Body of pancreas (tissue), 4 donors: Measurements from ENCODE around the gene MDFIC. TPM values are rescaled to one million over a fixed set of nuclear protein-coding genes. Genes with fewer than 3 reads are reported as not detected.

Experiments
- ATAC-seq: fragments of 150-250 bp; one replicate; pipeline ENCODE4 v1.9.1; 2016
- DNase-seq, 4 donors: peaks; one replicate each; pipeline ENCODE4 v3.0.0-alpha.2; 2019
- H3K27ac ChIP-seq, 4 donors: fragments of 200-600 bp; sonication (generic); 1 replicate in 3 of 4; 2 replicates in 1 of 4; pipeline versions ENCODE4 v1.5.1 to v1.6.1; 2016 to 2019; ENCODE audit warnings: mild to moderate bottlenecking in 1 of 4, mixed read lengths in 1 of 4, moderate library complexity in 1 of 4
- H3K27me3 ChIP-seq, 2 donors: fragments of 200-600 bp; sonication (generic); one replicate each; pipeline ENCODE4 v1.6.0; 2016; ENCODE audit warnings: mild to moderate bottlenecking in 1 of 2
- H3K36me3 ChIP-seq, 2 donors: fragments of 200-600 bp; sonication (generic); replicated peaks in 1 of 2; 2 replicates each; pipeline ENCODE4 v1.5.1; 2016; ENCODE audit warnings: low read depth in 2 of 2; ENCODE audit not compliant: insufficient read depth in 1 of 2
- H3K4me1 ChIP-seq: fragments of 200-600 bp; sonication (generic); one replicate; pipeline ENCODE4 v1.6.0; 2016
- H3K4me3 ChIP-seq, 2 donors: fragments of 200-600 bp; sonication (generic); 1 replicate in 1 of 2; 2 replicates in 1 of 2; pipeline ENCODE4 v1.5.1; 2016 to 2019
- H3K9me3 ChIP-seq, 3 donors: fragments of 200-600 bp; sonication (generic); 1 replicate in 2 of 3; 2 replicates in 1 of 3; pipeline ENCODE4 v1.5.1; 2016
- POLR2A ChIP-seq, 3 donors: fragments of 450-650 bp; IDR thresholded peaks; one replicate each; pipeline ENCODE4 v1.6.1; 2016; ENCODE audit warnings: antibody characterized with exemption in 3 of 3, mild to moderate bottlenecking in 2 of 3
- WGBS, 2 donors: methylation state at CpG; one replicate each; pipeline ENCODE4 v1.1.5; 2017; 5-methylcytosine and 5-hydroxymethylcytosine counted together
- intact Hi-C: fragments of 100-400 bp; cut with DNase I; formaldehyde crosslinking; loops from one replicate; pipeline ENCODE4 v1.15.1; 2023
- total RNA-seq, 2 donors: library from RNA; depleted of rRNA; stranded (reverse); fragments of >200 nt; gene quantifications; one replicate each; pipeline ENCODE4 v1.1.0, GENCODE V29; 2016
- TF ChIP-seq, protein P1 (sequence below), 7 experiments: fragments of 450-650 bp in 4 of 7; fragments of 200-600 bp in 3 of 7; sonication (generic) in 3 of 7; IDR thresholded peaks; one replicate each; pipeline ENCODE4 v1.5.1; 2016 to 2019; ENCODE audit warnings: antibody characterized with exemption in 7 of 7

The MDFIC gene
- total RNA-seq, 2 donors from 2014 or later: 12.5 to 35.3 TPM

DNA sequence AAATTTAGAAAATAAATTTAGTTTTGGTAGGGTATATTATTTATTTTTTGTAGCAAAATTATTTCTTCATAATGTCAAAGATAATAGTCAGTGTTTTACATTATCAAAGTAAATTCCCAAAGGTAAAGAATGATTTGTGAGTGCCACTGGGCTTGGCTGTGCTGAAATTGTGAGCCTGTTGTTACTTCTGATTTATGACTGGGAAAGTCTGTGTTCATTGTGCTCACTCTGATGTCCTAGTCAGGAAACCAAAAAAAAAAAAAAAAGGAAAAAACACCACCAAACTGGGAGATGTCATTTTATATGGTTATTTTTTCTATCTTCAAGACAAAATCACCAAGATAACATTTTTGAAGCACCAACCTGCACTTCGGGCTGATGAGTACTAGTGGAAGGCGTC lies 44.3 kb downstream of the MDFIC start:
- TF ChIP-seq, protein P1, sequence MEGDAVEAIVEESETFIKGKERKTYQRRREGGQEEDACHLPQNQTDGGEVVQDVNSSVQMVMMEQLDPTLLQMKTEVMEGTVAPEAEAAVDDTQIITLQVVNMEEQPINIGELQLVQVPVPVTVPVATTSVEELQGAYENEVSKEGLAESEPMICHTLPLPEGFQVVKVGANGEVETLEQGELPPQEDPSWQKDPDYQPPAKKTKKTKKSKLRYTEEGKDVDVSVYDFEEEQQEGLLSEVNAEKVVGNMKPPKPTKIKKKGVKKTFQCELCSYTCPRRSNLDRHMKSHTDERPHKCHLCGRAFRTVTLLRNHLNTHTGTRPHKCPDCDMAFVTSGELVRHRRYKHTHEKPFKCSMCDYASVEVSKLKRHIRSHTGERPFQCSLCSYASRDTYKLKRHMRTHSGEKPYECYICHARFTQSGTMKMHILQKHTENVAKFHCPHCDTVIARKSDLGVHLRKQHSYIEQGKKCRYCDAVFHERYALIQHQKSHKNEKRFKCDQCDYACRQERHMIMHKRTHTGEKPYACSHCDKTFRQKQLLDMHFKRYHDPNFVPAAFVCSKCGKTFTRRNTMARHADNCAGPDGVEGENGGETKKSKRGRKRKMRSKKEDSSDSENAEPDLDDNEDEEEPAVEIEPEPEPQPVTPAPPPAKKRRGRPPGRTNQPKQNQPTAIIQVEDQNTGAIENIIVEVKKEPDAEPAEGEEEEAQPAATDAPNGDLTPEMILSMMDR (IDR thresholded peaks at IDR 0.05): no peak
- TF ChIP-seq POLR2A (IDR thresholded peaks at IDR 0.05): no peak
- no peak for DNase-seq
- Histone ChIP-seq H3K36me3 (no peaks in the 10 kb centered on the region), H3K27me3 (no peaks in the 10 kb centered on the region), H3K4me3 (no peak overlapping the region), H3K27ac (no peak overlapping the region), H3K9me3 (no peaks in the 10 kb centered on the region), H3K4me1 (no peaks in the 10 kb centered on the region)
- intact Hi-C loops: no loop called here
- WGBS, 2 donors: 89 to 91% methylated on average over 2 of the region's 2 CpGs
- ATAC-seq: no peak

DNA sequence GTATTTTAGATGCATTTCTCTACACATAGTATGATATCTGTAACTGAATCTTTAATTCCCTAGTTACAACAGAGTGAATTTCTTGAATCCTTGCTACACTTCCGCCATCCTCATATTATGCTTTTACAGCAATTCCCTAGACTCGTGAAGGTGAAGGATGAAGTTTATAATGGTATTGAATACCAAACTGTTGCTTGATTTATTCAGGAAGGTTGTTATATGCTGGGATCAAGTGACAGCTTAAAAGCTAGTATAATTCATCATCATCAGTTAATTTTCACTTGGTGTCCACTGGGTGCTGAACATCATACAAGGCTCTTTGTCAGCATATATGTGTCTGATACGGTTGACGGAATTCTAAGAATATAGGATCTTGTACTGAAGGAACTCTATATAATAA lies 47.2 kb downstream of the MDFIC start:
- intact Hi-C loops: no loop called here
- ATAC-seq: no peak
- Histone ChIP-seq H3K4me1 (no peaks in the 10 kb centered on the region), H3K9me3 (no peaks in the 10 kb centered on the region), H3K27me3 (no peaks in the 10 kb centered on the region), H3K36me3 (no peaks in the 10 kb centered on the region), H3K27ac (no peak overlapping the region), H3K4me3 (no peak overlapping the region)
- WGBS, 2 donors: 97 to 98% methylated on average over 4 of the region's 4 CpGs
- no peak for DNase-seq
- TF ChIP-seq POLR2A (IDR thresholded peaks at IDR 0.05): no peak
- TF ChIP-seq, protein P1 (IDR thresholded peaks at IDR 0.05): no peak

DNA sequence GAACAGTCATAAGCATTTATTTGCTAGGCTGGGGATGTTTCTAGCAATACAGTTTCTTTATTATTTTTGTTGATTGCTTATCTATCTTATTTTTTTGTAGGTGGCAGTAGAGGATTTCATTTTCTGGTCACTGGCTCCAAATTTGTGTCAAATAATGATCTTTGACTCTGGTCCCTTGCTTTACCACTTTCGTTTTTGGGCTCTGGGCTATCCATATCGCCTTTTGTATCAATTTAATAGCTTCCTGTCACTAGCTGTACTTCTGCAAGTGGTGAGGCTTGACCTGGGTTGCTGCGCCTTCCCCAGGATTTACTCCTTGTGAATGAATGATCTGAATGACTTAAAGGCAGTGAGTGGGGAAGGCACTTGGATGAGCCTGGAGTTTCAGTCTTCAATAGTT lies 48.4 kb downstream of the MDFIC start:
- ATAC-seq: no peak
- 85 to 87% methylated on average over 3 of the region's 3 CpGs for WGBS, 2 donors
- Histone ChIP-seq H3K4me3 (no peak overlapping the region), H3K4me1 (no peaks in the 10 kb centered on the region), H3K9me3 (no peaks in the 10 kb centered on the region), H3K27ac (no peak overlapping the region), H3K36me3 (no peaks in the 10 kb centered on the region), H3K27me3 (no peaks in the 10 kb centered on the region)
- intact Hi-C loops: no loop called here
- TF ChIP-seq, protein P1 (IDR thresholded peaks at IDR 0.05): no peak
- TF ChIP-seq POLR2A (IDR thresholded peaks at IDR 0.05): no peak
- DNase-seq: no peak

DNA sequence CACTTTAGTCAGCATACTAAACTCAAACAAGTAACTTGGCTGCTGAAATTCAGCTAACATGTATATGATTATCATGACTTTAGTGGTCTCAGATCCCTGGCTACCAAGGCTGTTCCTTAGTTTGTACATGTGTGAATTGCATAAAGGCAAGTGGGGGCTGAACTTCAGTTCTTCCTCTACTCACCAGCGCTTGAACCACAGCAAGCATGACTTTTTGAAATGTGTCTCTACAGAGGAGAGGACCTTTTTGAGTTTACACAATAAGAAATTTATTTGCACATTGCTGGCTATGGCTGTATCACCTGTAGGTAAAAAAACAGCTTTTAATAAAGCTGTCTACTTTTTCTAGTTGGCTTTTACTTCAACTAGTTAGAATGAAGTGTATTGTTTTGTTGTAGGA lies 48.8 kb downstream of the MDFIC start:
- H3K36me3 ChIP-seq: no peaks in the 10 kb centered on the region
- no peak for ATAC-seq
- WGBS, 2 donors: 96 to 100% methylated on average over 1 of the region's 1 CpG
- intact Hi-C loops: no loop called here
- no peaks in the 10 kb centered on the region for H3K27me3 ChIP-seq
- H3K4me3 ChIP-seq: no peak overlapping the region
- no peaks in the 10 kb centered on the region for H3K9me3 ChIP-seq
- DNase-seq: no peak
- H3K4me1 ChIP-seq: no peaks in the 10 kb centered on the region
- TF ChIP-seq POLR2A (IDR thresholded peaks at IDR 0.05): no peak
- TF ChIP-seq, protein P1 (IDR thresholded peaks at IDR 0.05): no peak
- no peak overlapping the region for H3K27ac ChIP-seq

DNA sequence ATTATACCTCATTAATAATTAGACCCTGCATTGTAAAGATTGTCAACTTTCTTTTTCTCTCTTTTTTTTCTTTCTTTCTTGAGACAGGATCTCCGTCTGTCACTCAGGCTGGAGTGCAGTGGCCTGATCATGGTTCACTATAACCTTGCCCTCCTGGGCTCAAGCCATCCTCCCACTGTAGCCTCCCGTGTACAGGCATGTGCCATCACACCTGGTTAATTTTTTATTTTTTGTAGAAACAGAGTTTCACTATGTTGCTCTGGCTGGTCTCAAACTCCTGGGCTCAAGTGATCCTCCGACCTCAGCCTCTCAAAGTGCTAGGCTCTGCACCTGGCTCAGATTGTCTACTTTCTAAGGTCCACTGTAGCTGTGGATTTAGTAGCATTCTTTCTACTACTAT lies 50.7 kb downstream of the MDFIC start:
- Histone ChIP-seq H3K9me3 (no peaks in the 10 kb centered on the region), H3K27me3 (no peaks in the 10 kb centered on the region), H3K27ac (no peak overlapping the region), H3K4me3 (no peak overlapping the region), H3K4me1 (no peaks in the 10 kb centered on the region), H3K36me3 (no peaks in the 10 kb centered on the region)
- intact Hi-C loops: no loop called here
- 91 to 92% methylated on average over 3 of the region's 3 CpGs for WGBS, 2 donors
- DNase-seq: no peak
- ATAC-seq: no peak
- TF ChIP-seq, protein P1 (IDR thresholded peaks at IDR 0.05): no peak
- TF ChIP-seq POLR2A (IDR thresholded peaks at IDR 0.05): no peak
